ENCODE results near the gene KCNQ2.

The KCNQ2 gene

GRCh38 chr20:63403403-63404105, 68.9 kb downstream of the KCNQ2 start:
- no peak for DNase-seq (ENCODE audit: low read depth)

- DNase-seq (ENCODE audit: low read depth), result no peak
These were observed 69.6 kb downstream of the KCNQ2 start for GRCh38 chr20:63402860-63403220.

GRCh38 chr20:63402181-63402859, 70.1 kb downstream of the KCNQ2 start:
- no peak for DNase-seq (ENCODE audit: low read depth)

- no peak for DNase-seq (ENCODE audit: low read depth)
These were observed 70.9 kb downstream of the KCNQ2 start for GRCh38 chr20:63401384-63402110.

- DNase-seq (ENCODE audit: low read depth), result no peak
These were observed 71.8 kb downstream of the KCNQ2 start for GRCh38 chr20:63400486-63401210.

- DNase-seq (ENCODE audit: low read depth), result no peak
These were observed 72.7 kb downstream of the KCNQ2 start for GRCh38 chr20:63399596-63400375.

- DNase-seq (ENCODE audit: low read depth), result no peak
These were observed 73.5 kb downstream of the KCNQ2 start for GRCh38 chr20:63398744-63399514.

GRCh38 chr20:63397946-63398450, 74.5 kb downstream of the KCNQ2 start:
- no peak for DNase-seq (ENCODE audit: low read depth)

- DNase-seq (ENCODE audit: low read depth), result no peak
These were observed 75.2 kb downstream of the KCNQ2 start for GRCh38 chr20:63397155-63397843.

- DNase-seq (ENCODE audit: low read depth), result no peak
These were observed 76.2 kb downstream of the KCNQ2 start for GRCh38 chr20:63396300-63396699.

- DNase-seq (ENCODE audit: low read depth), result no peak
These were observed 76.7 kb downstream of the KCNQ2 start for GRCh38 chr20:63395723-63396122.

- no peak for DNase-seq (ENCODE audit: low read depth)
These were observed 77.5 kb downstream of the KCNQ2 start for GRCh38 chr20:63394920-63395455.

GRCh38 chr20:63394069-63394919, 78.2 kb downstream of the KCNQ2 start:
- DNase-seq (ENCODE audit: low read depth), result no peak

- no peak for DNase-seq (ENCODE audit: low read depth)
These were observed 78.9 kb downstream of the KCNQ2 start for GRCh38 chr20:63393566-63393965.

- DNase-seq (ENCODE audit: low read depth), result no peak
These were observed 79.7 kb downstream of the KCNQ2 start for GRCh38 chr20:63392465-63393365.

- no peak for DNase-seq (ENCODE audit: low read depth)
These were observed 84.5 kb downstream of the KCNQ2 start for GRCh38 chr20:63387917-63388316.

GRCh38 chr20:63387393-63387792, 85.1 kb downstream of the KCNQ2 start:
- DNase-seq (ENCODE audit: low read depth), result no peak

- DNase-seq (ENCODE audit: low read depth), result no peak
These were observed 86.0 kb downstream of the KCNQ2 start for GRCh38 chr20:63386491-63386890.
